Stimulated activated CD8-positive, alpha-beta memory T cell treated with anti-CD3 and anti-CD28 coated beads, Interleukin-7, amount 100 ng/mL, for 1 hour (primary cell): ENCODE measurements around the gene LUC7L2.
"Not testable (repeated sequence)": the region's sequence is repeated elsewhere in the genome, so short reads cannot be mapped to it uniquely, and the experiment has no call there.

ENCODE experiments used
- DNase-seq, 2 donors: peaks; one replicate each; pipeline ENCODE4 v3.0.0-alpha.2; 2020; ENCODE audit warnings: low read depth in 2 of 2

LUC7L2 gene

GRCh38 chr7:139397192-139397591 is 37.5 kb downstream of the LUC7L2 start:
- no peak for DNase-seq

GRCh38 chr7:139403601-139404000 is 43.9 kb downstream of the LUC7L2 start:
- no peak for DNase-seq

GRCh38 chr7:139407555-139407954 is 47.9 kb downstream of the LUC7L2 start:
- DNase-seq = no peak

- not testable (repeated sequence) for DNase-seq
These were observed 55.2 kb downstream of the LUC7L2 start for GRCh38 chr7:139414743-139415402.

- DNase-seq = no peak
These were observed 56.7 kb downstream of the LUC7L2 start for GRCh38 chr7:139416405-139416804.

GRCh38 chr7:139417478-139417877 is 57.8 kb downstream of the LUC7L2 start:
- no peak for DNase-seq

GRCh38 chr7:139421123-139421522 is 61.4 kb downstream of the LUC7L2 start:
- DNase-seq = no peak

- no peak for DNase-seq
These were observed 62.4 kb downstream of the LUC7L2 start for GRCh38 chr7:139422126-139422525.

- no peak for DNase-seq
These were observed 63.4 kb downstream of the LUC7L2 start for GRCh38 chr7:139423091-139423490.

- no peak for DNase-seq
These were observed 64.3 kb downstream of the LUC7L2 start for GRCh38 chr7:139424004-139424403.

- DNase-seq = not testable (repeated sequence)
These were observed 66.0 kb downstream of the LUC7L2 start for GRCh38 chr7:139425701-139426100.

- DNase-seq = no peak
These were observed 66.7 kb downstream of the LUC7L2 start for GRCh38 chr7:139426258-139427028.

- DNase-seq = no peak
These were observed 67.3 kb downstream of the LUC7L2 start for GRCh38 chr7:139427029-139427420.

GRCh38 chr7:139427788-139428187 is 68.1 kb downstream of the LUC7L2 start:
- no peak for DNase-seq

- not testable (repeated sequence) for DNase-seq
These were observed 70.0 kb downstream of the LUC7L2 start for GRCh38 chr7:139429735-139430134.

- DNase-seq = no peak
These were observed 70.7 kb downstream of the LUC7L2 start for GRCh38 chr7:139430443-139430842.

- no peak for DNase-seq
These were observed 71.3 kb downstream of the LUC7L2 start for GRCh38 chr7:139431010-139431409.

- no peak for DNase-seq
These were observed 71.8 kb downstream of the LUC7L2 start for GRCh38 chr7:139431459-139431858.

GRCh38 chr7:139436806-139437205 is 77.1 kb downstream of the LUC7L2 start:
- no peak for DNase-seq

- DNase-seq = no peak
These were observed 79.7 kb downstream of the LUC7L2 start for GRCh38 chr7:139439375-139439774.

- no peak for DNase-seq
These were observed 82.3 kb downstream of the LUC7L2 start for GRCh38 chr7:139441961-139442360.

GRCh38 chr7:139446051-139446890 is 86.6 kb downstream of the LUC7L2 start:
- DNase-seq = no peak
